ENCODE results near the gene USP46.

USP46 gene

GRCh38 chr4:52576961-52577623 lies 82.0 kb downstream of the USP46 start:
- TF ChIP-seq CTCF (IDR thresholded peaks at IDR 0.05) = no peak
- no peak for TF ChIP-seq ZFX (IDR thresholded peaks at IDR 0.05; ENCODE audit: borderline replicate concordance)
- H3K27ac ChIP-seq = no peak overlapping the region

DNA sequence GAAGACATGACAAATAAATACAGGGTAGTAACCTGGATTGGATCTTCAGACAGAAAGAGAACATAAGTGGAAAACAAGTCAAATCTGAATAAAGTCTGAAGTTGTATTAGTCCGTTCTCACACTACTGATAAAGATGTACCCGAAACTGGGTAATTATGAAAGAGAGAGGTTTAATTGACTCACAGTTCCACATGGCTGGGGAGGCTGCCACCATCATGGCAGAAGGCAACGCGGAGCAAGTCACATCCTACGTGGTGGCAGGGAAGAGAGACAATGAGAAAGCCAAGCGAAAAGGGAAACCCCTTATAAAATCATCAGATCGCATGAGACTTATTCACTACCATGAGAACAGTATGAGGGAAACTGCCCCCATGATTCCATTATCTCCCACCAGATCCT lies 82.8 kb downstream of the USP46 start:
- TF ChIP-seq CTCF (IDR thresholded peaks at IDR 0.05) (no peak), ZFX (IDR thresholded peaks at IDR 0.05; ENCODE audit: borderline replicate concordance) (no peak)
- no peak overlapping the region for H3K27ac ChIP-seq

GRCh38 chr4:52575406-52575805 lies 83.7 kb downstream of the USP46 start:
- no peak overlapping the region for H3K27ac ChIP-seq
- TF ChIP-seq CTCF (IDR thresholded peaks at IDR 0.05) = no peak

DNA sequence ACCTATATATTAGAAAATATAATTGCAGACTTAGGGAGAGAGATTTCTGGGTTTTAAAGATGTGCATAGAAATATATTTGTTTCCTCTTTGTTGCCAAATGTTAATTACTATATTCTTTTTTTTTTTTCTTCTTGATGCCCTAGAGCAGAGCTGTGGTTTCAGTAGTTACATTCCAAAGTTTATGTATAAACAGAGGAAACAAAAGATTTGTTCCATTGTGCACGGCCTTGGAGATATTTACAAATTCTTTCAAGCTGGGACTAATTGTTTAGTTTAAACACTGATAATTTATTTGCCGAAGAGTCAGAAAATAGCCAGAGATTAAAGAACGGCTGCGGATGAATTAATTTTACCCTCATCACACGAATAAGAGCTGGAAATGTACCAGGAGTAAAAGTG lies 85.1 kb downstream of the USP46 start:
- TF ChIP-seq CTCF (IDR thresholded peaks at IDR 0.05) (no peak), ZFX (IDR thresholded peaks at IDR 0.05; ENCODE audit: borderline replicate concordance) (no peak)
- no peak overlapping the region for H3K27ac ChIP-seq

DNA sequence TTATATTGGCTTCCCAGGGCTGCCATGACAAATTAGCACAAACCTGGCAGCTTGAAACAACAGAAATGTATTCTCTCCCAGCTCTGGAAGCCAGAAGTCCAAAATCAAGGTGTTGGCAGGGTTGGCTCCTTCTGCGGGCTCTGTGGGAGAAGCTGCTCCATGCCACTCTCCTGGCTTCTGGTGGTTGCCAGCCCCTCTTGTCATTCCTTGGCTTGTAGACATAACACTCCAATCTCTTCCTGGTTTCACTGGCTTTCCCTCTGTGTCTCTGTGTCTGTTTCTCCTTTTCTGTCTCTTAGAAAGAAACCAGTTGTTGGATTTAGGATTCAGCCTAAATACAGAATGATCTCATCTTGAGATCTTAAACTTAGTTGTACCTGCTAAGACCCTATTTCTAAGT lies 85.5 kb downstream of the USP46 start:
- TF ChIP-seq CTCF (IDR thresholded peaks at IDR 0.05) (no peak), ZFX (IDR thresholded peaks at IDR 0.05; ENCODE audit: borderline replicate concordance) (no peak)

DNA sequence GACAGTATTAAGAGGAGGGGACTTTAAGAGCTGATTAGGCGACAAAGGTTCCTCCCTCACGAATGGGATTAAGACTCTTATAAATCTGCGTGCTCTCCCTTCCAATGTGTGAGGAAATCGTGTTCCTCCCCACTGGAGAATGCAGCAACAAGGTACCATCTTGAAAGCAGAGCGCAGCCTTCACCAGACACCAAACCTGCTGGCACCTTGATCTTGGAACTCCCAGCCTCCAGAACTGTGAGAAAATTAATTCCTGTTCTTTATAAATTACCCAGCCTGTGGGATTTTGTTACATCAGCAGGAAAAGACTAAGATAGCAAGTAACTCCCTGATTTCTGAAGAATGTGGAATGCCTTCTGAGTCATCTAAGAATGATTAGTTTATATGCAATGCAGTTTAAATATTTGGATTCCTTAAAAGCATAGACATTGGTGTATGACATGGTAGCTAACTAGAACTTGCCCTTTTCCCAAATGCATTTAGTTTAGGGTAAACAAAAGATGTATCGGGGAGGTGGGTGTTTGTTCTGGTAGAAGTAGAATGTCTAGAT lies 86.1 kb downstream of the USP46 start:
- H3K27ac ChIP-seq = no peak overlapping the region
- TF ChIP-seq ZFX (IDR thresholded peaks at IDR 0.05; ENCODE audit: borderline replicate concordance) = no peak
- no peak for TF ChIP-seq CTCF (IDR thresholded peaks at IDR 0.05)

More for the DNA sequence above, 85.5 kb downstream of the USP46 start:
- no peak overlapping the region for H3K27ac ChIP-seq

DNA sequence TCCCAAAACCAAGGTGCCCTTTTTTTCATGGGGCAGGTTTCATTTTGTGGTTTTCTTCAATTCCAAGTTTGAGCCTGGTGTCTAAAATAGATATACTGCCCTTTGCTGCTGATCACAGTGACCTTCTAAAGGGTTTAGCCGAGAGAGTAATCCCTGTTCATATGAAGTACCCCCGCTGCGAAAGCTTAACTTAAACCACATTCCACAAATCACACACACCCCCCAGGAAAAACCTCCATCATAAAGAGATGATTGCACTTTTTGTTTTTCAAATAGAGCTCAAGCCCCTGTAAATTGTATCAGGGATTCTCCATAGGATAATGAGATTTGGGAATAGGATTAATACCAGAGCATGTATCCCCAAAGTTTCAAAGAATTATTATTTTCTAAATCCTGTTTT lies 90.8 kb downstream of the USP46 start:
- TF ChIP-seq ZFX (IDR thresholded peaks at IDR 0.05; ENCODE audit: borderline replicate concordance) = no peak
- TF ChIP-seq CTCF (IDR thresholded peaks at IDR 0.05) = no peak
- no peak overlapping the region for H3K27ac ChIP-seq
